GM18868 (cell line): Measurements from ENCODE around the gene DPPA5.
"Not testable (repeated sequence)": the region's sequence is repeated elsewhere in the genome, so short reads cannot be mapped to it uniquely, and the experiment has no call there.

Experiments
- ATAC-seq: cut with Tn5 transposase; IDR thresholded peaks from one replicate; pipeline ENCODE4 v1.9.1; 2021; ENCODE audit warnings: mild to moderate bottlenecking, moderate library complexity; ENCODE audit not compliant: unreplicated experiment

DPPA5 gene

GRCh38 chr6:73353636-73354593 is at the start of gene DPPA5:
Gene DPPA5, minus strand, starts transcription at chr6:73354276. Its CDS starts 51 bp downstream, at chr6:73354225.
- no peak for ATAC-seq

DNA sequence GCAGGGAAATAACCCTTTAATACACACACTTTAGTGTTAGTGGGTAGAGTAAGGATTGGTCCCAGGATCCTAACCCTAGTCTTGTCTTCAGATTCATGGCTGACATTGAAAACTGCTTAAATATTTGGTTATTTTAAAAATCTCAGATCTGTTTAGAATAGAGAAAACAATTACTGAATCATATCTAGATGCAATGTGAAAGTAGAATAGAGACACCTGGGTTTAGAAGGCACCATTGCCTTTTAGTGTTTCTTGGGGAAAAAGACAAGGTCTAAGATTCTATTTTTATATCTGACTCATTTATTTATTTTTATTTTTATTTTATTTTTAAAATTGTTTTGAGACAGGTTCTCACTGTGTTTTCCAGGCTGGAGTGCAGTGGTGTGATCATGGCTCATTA is 46.6 kb upstream of the DPPA5 start:
- peak; percentile 51 for ATAC-seq

DNA sequence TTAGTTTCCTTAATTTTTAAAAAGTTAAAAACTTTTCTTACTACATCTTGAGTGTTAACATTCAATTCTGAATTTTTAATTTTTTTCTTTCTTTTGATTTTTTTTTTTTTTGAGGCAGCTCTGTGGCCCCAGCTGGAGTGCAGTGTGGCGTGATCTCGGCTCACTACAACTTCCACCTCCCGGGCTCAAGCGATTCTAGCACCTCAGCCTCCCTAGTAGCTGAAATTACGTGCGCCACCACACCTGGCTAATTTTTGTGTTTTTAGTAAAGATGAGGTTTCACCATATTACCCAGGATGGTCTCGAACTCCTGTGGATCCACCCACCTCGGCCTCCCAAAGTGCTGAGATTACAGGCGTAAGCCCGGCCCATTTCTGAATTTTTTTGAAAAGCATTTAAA is 41.8 kb upstream of the DPPA5 start:
- no peak for ATAC-seq

- no peak for ATAC-seq
These were observed 40.7 kb upstream of the DPPA5 start, which contains the start of gene DDX43 for GRCh38 chr6:73394577-73395354. Gene DDX43, plus strand, starts transcription at chr6:73394828. Its CDS starts 78 bp downstream, at chr6:73394906.

DNA sequence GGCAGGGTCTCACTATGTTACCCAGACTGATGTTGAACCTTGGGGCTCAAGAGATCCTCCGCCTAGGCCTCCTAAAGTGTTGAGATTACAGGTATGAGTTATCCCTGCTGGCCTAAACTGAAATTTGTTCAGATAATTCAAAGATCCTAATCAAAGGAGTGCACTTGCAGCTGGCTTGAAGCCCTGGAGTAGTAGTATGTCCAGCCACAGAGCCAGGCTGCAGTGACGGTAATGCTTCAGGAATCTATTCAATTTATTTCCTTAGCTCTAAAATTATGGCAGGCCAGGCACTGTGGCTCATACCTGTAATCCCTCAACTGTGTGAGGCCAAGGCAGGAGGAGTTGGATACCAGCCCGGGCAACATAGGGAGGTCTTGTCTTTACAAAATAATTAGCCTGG is 39.2 kb upstream of the DPPA5 start:
- ATAC-seq: no peak

DNA sequence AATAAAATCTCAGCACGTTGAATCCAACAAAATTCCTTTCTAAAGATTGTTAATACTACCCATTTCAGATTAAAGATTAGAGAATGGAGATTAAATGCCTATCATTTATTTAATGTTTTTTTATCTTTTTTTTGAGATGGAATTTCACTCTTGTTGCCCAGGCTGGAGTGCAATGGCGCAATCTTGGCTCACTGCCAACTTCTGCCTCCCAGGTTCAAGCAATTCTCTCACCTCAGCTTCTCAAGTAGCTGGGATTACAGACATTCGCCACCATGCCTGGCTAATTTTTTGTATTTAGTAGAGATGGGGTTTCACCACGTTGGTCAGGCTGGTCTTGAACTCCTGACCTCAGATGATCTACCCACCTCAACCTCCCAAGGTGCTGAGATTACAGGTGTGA is 38.1 kb upstream of the DPPA5 start:
- ATAC-seq: not testable (repeated sequence)

- ATAC-seq: no peak
These were observed 37.6 kb upstream of the DPPA5 start for GRCh38 chr6:73391675-73392074.

DNA sequence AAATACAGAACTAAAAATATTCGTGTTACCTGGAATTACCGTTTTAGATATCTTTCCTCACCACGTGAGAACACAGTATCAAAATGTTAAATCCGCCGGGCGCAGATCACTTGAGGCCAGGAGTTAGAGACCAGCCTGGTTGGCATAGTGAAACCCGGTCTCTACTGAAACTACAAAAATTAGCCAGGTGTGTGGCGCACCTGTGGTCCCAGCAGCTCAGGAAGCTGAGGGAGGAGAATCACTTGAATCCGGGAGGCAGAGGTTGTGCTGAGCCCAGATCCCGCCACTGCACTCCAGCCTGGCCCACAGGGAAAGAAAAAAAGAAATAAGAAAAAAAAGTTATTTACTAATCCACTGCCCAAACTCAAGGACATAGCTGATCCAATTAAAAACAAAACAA is 35.8 kb upstream of the DPPA5 start:
- no peak for ATAC-seq

DNA sequence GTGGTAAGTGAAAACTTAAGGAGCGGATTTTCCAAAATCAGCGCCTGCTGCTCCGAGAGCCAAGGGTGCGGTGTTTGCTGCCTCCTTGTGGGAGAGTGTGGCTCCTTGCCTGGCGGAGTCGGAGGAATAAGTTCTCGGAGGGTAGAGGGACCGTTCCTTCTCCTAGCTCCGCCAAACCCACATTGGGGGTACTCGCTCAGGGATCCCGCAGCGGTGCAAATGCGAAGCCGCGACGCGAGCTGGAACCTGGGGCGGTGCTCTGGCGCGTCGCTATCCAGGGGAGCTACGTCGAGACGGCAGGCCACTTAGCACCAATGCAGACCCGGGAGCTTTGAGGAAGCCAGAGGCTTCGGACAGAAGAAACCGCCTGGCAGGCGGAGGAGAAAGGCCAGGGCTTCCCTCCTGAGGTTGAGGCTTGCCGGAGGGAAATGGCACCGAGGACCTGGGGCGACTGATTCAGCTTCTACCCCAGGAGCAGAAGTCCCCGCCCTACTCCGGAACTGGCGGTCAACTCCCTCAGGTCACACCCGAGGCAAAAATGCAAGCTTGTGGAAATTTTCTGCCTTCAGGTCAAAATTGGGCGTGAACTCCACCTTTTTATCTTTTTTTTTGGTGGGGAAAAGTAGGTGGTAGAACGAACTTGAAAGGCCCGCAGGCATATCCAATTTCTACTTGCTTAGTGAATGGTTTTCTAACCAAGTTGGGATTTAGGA is 34.9 kb upstream of the DPPA5 start:
- peak; percentile 78 for ATAC-seq

DNA sequence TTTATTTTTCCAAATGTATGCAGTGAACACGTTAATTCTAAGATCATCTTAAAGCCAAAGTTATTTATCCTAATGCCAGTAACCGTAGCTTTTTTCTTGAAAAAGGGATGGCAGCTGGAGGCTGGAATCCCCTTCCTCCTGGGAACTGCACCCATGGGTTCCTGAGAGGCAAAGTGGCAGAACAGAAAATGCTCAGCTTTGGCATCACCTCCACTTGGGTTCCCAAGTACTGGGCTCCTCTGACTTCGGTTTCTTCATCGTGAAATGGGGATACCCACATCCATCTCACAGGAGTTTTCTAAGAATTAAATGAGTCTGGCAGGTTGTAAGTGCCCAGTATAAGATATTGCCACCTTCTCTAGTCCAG is 34.3 kb upstream of the DPPA5 start:
- peak; percentile 25 for ATAC-seq

- ATAC-seq: no peak
These were observed 28.5 kb upstream of the DPPA5 start for GRCh38 chr6:73382462-73383113.

DNA sequence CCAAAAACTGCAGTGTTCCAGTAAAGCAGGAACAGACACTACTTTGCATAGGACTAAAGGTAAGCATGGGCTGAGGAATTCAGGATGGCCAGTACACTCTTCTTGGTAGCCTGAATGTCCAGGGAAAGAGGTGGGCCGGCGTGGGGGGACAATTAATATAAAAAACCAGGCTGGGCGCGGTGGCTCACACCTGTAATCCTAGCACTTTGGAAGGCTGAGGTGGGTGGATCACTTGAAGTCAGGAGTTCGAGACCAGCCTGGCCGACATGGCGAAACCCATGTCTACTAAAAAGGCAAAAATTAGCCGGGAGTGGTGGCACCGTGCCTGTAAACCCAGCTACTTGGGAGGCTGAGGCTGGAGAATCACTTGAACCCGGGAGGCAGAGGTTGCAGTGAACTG is 27.5 kb upstream of the DPPA5 start:
- not testable (repeated sequence) for ATAC-seq

- ATAC-seq: peak; percentile 60
These were observed 23.1 kb upstream of the DPPA5 start for GRCh38 chr6:73377225-73377624.

DNA sequence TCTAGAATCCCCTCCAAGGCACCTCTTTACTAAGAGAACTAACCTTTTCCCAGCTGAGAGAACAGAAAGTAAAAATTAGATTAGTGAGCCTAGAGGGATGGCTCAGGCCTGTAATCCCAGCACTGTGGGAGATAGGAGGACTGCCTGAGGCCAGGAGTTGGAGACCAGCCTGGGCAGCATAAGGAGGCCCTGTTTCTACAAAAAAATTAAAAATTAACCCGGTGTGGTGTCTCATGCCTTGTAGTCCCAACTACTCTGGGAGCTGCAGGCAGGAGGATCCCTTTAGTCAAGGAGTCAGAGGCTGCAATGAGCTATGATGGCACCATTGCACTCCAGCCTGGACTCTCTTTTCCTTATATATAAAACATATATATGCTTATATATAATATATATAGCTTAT is 21.1 kb upstream of the DPPA5 start:
- ATAC-seq: no peak

DNA sequence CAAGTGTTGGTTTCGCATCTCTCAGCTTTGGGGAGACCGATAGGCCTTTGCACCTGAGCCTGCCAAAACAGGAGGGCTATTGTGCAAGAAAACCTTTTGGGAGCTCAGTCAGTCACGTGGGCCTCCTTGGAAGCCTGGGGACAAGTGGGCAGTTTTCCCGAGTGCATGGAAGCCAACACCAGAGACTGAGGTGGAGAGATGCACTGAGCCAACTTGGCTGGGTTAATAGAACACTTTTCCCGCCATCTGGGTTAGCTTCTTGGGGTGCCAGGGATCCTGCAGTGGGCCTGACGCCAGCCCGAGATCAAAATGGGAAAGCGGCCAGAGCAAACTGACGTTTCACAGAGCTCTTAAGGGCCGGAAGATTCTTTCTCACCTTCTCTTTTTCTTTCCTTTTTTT is 18.4 kb upstream of the DPPA5 start:
- no peak for ATAC-seq

DNA sequence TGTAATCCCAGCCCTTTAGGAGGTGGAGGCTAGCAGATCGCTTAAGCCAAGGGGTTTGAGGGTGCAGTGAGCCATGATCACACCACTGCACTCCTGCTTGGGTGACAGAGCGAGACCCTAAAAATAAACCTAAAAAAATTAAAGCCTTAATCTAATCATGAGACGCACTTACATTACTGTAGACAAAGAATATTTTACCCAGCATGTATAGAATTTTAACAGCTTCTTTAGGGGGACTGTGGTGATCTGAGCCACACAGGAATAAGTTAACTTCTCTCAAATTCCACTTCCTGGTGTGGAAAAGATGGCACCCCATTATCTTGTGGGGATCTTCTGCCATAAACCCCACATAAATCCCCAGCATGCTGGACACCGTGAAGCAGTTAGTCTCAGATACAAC is 17.9 kb upstream of the DPPA5 start:
- ATAC-seq: no peak

GRCh38 chr6:73369563-73369962 is 15.5 kb upstream of the DPPA5 start, which contains the start of gene OOEP:
Gene OOEP, minus strand, starts transcription at chr6:73369897. Its CDS starts 105 bp downstream, at chr6:73369792.
- ATAC-seq: no peak

DNA sequence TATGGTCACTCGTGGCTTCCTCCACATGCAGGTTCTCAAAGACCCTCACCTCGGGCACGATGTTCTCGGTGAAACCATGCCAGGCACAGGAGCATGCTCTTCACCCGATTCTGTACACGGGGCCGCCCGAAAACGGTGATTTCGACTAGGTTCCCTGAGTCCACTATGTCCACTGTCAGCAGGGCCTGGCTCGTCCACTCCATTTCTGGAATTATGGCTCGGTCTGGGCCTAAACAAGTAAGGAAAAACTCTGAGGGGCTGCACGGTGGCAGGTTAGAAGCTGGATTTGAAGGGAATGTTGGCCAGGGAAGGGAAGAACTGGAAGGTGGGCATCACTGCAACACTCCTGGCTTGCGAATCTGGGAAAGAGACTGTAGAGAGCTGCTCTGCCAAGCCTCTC is 15.1 kb upstream of the DPPA5 start:
- ATAC-seq: no peak

- ATAC-seq: no peak
These were observed 14.6 kb upstream of the DPPA5 start for GRCh38 chr6:73368675-73369074.

- no peak for ATAC-seq
These were observed 13.8 kb upstream of the DPPA5 start for GRCh38 chr6:73367761-73368355.
